ENCODE measurements around the gene CHPF2.

- TF ChIP-seq CTCF (conservative IDR thresholded peaks at IDR 0.05; ENCODE audit: low read depth in 2 of 2) (no peak), CREB1 (CRISPR knock-in tag; IDR thresholded peaks at IDR 0.05; ENCODE audit: low read depth) (no peak), EZH2phosphoT487 (IDR thresholded peaks at IDR 0.05; ENCODE audit: unreplicated experiment) (no peak), POLR2AphosphoS5 (IDR thresholded peaks at IDR 0.05; ENCODE audit: low read depth) (no peak)
Measured at GRCh38 chr7:151206914-151207313, 25.4 kb upstream of the CHPF2 start.

Measured in GM23338 (cell line).